ENCODE measurements around the gene GUCY2F.

Gene GUCY2F

DNA sequence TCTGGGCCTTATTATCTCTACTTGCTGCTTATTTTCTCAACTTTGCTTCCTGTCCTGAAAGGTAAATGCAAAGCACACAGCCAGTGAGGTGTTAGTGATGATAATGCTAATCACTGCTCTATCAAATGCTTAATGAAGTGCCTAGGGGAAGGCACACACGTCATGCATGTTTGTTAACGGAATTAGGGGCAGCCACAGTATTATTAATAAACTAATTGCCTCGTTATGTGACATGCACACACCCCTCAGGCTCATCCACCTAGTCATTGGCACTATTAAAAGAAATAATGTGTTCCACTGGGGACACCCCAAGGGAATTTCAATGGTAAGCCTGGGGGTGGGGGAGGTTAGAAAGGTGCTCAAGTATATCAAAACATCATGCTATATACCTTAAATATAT, 125.2 kb downstream of the GUCY2F start:
- Histone ChIP-seq H3F3A (ENCODE audit: insufficient read depth, low read length) (no peaks in the 10 kb centered on the region), H4K20me1 (ENCODE audit: insufficient read depth, low read length) (no peaks in the 10 kb centered on the region), H3K4me1 (ENCODE audit: insufficient read depth, low read length, severe bottlenecking) (no peaks in the 10 kb centered on the region), H3K27me3 (ENCODE audit: insufficient read depth, low read length) (no peaks in the 10 kb centered on the region), H3K4me2 (ENCODE audit: low read length) (no peak overlapping the region), H3K36me3 (ENCODE audit: insufficient read depth, low read length) (no peaks in the 10 kb centered on the region), H3K27ac (ENCODE audit: low read depth, low read length, poor library complexity, severe bottlenecking) (no peak overlapping the region), H2AFZ (ENCODE audit: low read length) (no peak overlapping the region), H3K79me2 (ENCODE audit: insufficient read depth, low read length) (no peaks in the 10 kb centered on the region), H3K9me2 (ENCODE audit: low read depth, low read length) (no peaks in the 10 kb centered on the region), H3K9me3 (ENCODE audit: low read length) (no peaks in the 10 kb centered on the region), H3K9ac (ENCODE audit: low read length) (no peak overlapping the region), H3K4me3 (ENCODE audit: low read depth, low read length, poor library complexity, severe bottlenecking) (no peak overlapping the region)
- TF ChIP-seq, protein P1, sequence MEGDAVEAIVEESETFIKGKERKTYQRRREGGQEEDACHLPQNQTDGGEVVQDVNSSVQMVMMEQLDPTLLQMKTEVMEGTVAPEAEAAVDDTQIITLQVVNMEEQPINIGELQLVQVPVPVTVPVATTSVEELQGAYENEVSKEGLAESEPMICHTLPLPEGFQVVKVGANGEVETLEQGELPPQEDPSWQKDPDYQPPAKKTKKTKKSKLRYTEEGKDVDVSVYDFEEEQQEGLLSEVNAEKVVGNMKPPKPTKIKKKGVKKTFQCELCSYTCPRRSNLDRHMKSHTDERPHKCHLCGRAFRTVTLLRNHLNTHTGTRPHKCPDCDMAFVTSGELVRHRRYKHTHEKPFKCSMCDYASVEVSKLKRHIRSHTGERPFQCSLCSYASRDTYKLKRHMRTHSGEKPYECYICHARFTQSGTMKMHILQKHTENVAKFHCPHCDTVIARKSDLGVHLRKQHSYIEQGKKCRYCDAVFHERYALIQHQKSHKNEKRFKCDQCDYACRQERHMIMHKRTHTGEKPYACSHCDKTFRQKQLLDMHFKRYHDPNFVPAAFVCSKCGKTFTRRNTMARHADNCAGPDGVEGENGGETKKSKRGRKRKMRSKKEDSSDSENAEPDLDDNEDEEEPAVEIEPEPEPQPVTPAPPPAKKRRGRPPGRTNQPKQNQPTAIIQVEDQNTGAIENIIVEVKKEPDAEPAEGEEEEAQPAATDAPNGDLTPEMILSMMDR (IDR thresholded peaks at IDR 0.05; ENCODE audit: low read length) = no peak
- no peak for TF ChIP-seq EZH2 (IDR thresholded peaks at IDR 0.05; ENCODE audit: borderline replicate concordance, low read length)

DNA sequence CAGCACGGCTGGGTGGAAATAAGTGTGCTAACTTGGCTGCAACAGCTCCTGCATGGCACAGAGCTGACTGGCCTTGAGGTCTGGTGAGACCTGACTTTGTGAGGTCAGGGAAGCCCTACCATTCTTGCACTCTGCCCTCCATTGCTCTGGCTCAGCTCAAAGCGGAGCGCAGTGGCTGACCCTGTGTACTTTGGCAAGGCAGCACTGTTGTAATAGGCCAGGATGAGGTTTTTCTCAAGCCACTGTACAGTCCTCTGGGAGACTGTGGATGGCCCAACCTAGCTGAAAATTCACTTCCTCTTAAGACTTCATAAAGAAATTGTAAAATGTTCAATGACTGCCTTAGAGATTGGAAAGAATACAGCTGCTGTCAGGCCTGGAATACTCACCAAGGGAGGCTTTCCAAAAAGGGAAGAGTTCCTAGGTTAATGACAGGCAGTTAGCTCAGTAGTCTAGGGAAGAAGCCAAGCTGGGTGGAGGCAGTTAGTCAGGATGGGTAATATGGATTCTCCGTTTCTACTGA, 129.8 kb downstream of the GUCY2F start:
- no peaks in the 10 kb centered on the region for H3K36me3 ChIP-seq (ENCODE audit: insufficient read depth, low read length)
- TF ChIP-seq EZH2 (IDR thresholded peaks at IDR 0.05; ENCODE audit: borderline replicate concordance, low read length) = no peak
- TF ChIP-seq, protein P1 (IDR thresholded peaks at IDR 0.05; ENCODE audit: low read length) = no peak
- no peak overlapping the region for H3K9ac ChIP-seq (ENCODE audit: low read length)
- no peak overlapping the region for H3K27ac ChIP-seq (ENCODE audit: low read depth, low read length, poor library complexity, severe bottlenecking)
- H3K4me1 ChIP-seq (ENCODE audit: insufficient read depth, low read length, severe bottlenecking) = no peaks in the 10 kb centered on the region
- H3K9me3 ChIP-seq (ENCODE audit: low read length) = no peaks in the 10 kb centered on the region
- H3K27me3 ChIP-seq (ENCODE audit: insufficient read depth, low read length) = no peaks in the 10 kb centered on the region
- no peaks in the 10 kb centered on the region for H3F3A ChIP-seq (ENCODE audit: insufficient read depth, low read length)
- no peak overlapping the region for H3K4me2 ChIP-seq (ENCODE audit: low read length)
- H2AFZ ChIP-seq (ENCODE audit: low read length) = no peak overlapping the region
- no peaks in the 10 kb centered on the region for H3K9me2 ChIP-seq (ENCODE audit: low read depth, low read length)
- no peaks in the 10 kb centered on the region for H4K20me1 ChIP-seq (ENCODE audit: insufficient read depth, low read length)
- no peak overlapping the region for H3K4me3 ChIP-seq (ENCODE audit: low read depth, low read length, poor library complexity, severe bottlenecking)
- no peaks in the 10 kb centered on the region for H3K79me2 ChIP-seq (ENCODE audit: insufficient read depth, low read length)

DNA sequence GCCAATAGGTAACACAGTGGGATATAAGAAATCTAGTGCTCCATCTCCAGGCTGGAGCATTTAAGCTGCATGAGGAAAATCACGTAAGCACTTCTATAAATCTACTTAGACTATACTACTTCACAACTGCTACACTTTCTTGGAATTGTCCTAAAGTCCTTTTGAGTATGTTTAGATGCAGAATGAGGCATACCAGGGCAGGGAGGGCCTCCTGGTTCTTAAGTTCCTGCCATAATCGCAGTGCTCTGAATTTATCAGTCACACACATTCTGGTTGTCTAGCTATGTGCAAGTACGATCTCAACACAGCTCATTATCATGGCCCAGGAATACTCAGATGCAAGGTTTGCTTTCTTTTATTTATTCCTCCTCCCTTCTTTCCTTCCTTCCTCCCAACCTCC, 130.3 kb downstream of the GUCY2F start:
- Histone ChIP-seq H3K27me3 (ENCODE audit: insufficient read depth, low read length) (no peaks in the 10 kb centered on the region), H3K36me3 (ENCODE audit: insufficient read depth, low read length) (no peaks in the 10 kb centered on the region), H3F3A (ENCODE audit: insufficient read depth, low read length) (no peaks in the 10 kb centered on the region), H3K79me2 (ENCODE audit: insufficient read depth, low read length) (no peaks in the 10 kb centered on the region), H3K4me2 (ENCODE audit: low read length) (no peak overlapping the region), H3K9me3 (ENCODE audit: low read length) (no peaks in the 10 kb centered on the region), H3K4me1 (ENCODE audit: insufficient read depth, low read length, severe bottlenecking) (no peaks in the 10 kb centered on the region), H4K20me1 (ENCODE audit: insufficient read depth, low read length) (no peaks in the 10 kb centered on the region), H3K27ac (ENCODE audit: low read depth, low read length, poor library complexity, severe bottlenecking) (no peak overlapping the region), H2AFZ (ENCODE audit: low read length) (no peak overlapping the region), H3K4me3 (ENCODE audit: low read depth, low read length, poor library complexity, severe bottlenecking) (no peak overlapping the region), H3K9ac (ENCODE audit: low read length) (no peak overlapping the region), H3K9me2 (ENCODE audit: low read depth, low read length) (no peaks in the 10 kb centered on the region)
- TF ChIP-seq, protein P1 (IDR thresholded peaks at IDR 0.05; ENCODE audit: low read length) = no peak
- no peak for TF ChIP-seq EZH2 (IDR thresholded peaks at IDR 0.05; ENCODE audit: borderline replicate concordance, low read length)

Data from OCI-LY1 (cell line).